ENCODE data around the gene GART. TPM values are rescaled to one million over a fixed set of nuclear protein-coding genes. Genes with fewer than 3 reads are reported as not detected.

GART gene
- total RNA-seq, 4 donors from 2014 or later: 23.9 to 123 (median 68.5) TPM

- no peak for DNase-seq
- in situ Hi-C loops (cut with MboI; ENCODE audit: low pct_ligation_motif_present in 1 of 4, low pct_unique_long_range_greater_than_20kb in 1 of 4, low sequenced_read_pairs in 3 of 4) (no loop called here), intact Hi-C loops (cut with DNase I; ENCODE audit: low total_unique reads) (no loop called here)
- no peak overlapping the region for H3K27ac ChIP-seq
- H3K9me3 ChIP-seq: no peaks in the 10 kb centered on the region
- 67 to 86% methylated on average over 1 of the region's 1 CpG for WGBS, 2 donors (ENCODE audit: low coverage in 1 of 2)
- peaks cover 0 to 40% (median 9%) of the 10 kb centered on the region in 4 donors for H3K36me3 ChIP-seq
- TF ChIP-seq EP300 (IDR thresholded peaks at IDR 0.05; ENCODE audit: low read depth) (no peak), POLR2A (IDR thresholded peaks at IDR 0.05) (no peak), POLR2AphosphoS5 (IDR thresholded peaks at IDR 0.05) (no peak), CTCF (IDR thresholded peaks at IDR 0.05) (no peak)
- no peaks in the 10 kb centered on the region for H3K27me3 ChIP-seq
- H3K4me3 ChIP-seq: no peak overlapping the region
- H3K4me1 ChIP-seq: no peaks in the 10 kb centered on the region
These were observed 19.0 kb downstream of the GART start for GRCh38 chr21:33522953-33523349.

- Histone ChIP-seq H3K4me3 (no peak overlapping the region), H3K27me3 (no peaks in the 10 kb centered on the region), H3K4me1 (no peaks in the 10 kb centered on the region), H3K36me3 (peaks cover 0 to 39% (median 9%) of the 10 kb centered on the region in 4 donors), H3K9me3 (no peaks in the 10 kb centered on the region), H3K27ac (no peak overlapping the region)
- intact Hi-C loops (cut with DNase I; ENCODE audit: low total_unique reads): no loop called here
- no peak for DNase-seq
- 77 to 85% methylated on average over 5 of the region's 5 CpGs for WGBS, 2 donors (ENCODE audit: low coverage in 1 of 2)
- in situ Hi-C loops (cut with MboI; ENCODE audit: low pct_ligation_motif_present in 1 of 4, low pct_unique_long_range_greater_than_20kb in 1 of 4, low sequenced_read_pairs in 3 of 4): no loop called here
- TF ChIP-seq EP300 (IDR thresholded peaks at IDR 0.05; ENCODE audit: low read depth) (no peak), POLR2A (IDR thresholded peaks at IDR 0.05) (no peak), POLR2AphosphoS5 (IDR thresholded peaks at IDR 0.05) (no peak), CTCF (IDR thresholded peaks at IDR 0.05) (no peak)
These were observed 19.5 kb downstream of the GART start for GRCh38 chr21:33522297-33522952.

GRCh38 chr21:33518899-33519298 lies 23.0 kb downstream of the GART start:
- DNase-seq: no peak

GRCh38 chr21:33514229-33514628 lies 27.7 kb downstream of the GART start:
- no peaks in the 10 kb centered on the region for H3K9me3 ChIP-seq
- TF ChIP-seq EP300 (IDR thresholded peaks at IDR 0.05; ENCODE audit: low read depth) (no peak), POLR2A (IDR thresholded peaks at IDR 0.05) (no peak), POLR2AphosphoS5 (IDR thresholded peaks at IDR 0.05) (no peak), CTCF (IDR thresholded peaks at IDR 0.05) (no peak)
- H3K4me3 ChIP-seq: no peak overlapping the region
- intact Hi-C loops (cut with DNase I; ENCODE audit: low total_unique reads) (no loop called here), in situ Hi-C loops (cut with MboI; ENCODE audit: low pct_ligation_motif_present in 1 of 4, low pct_unique_long_range_greater_than_20kb in 1 of 4, low sequenced_read_pairs in 3 of 4) (no loop called here)
- no peaks in the 10 kb centered on the region for H3K27me3 ChIP-seq
- H3K27ac ChIP-seq: no peak overlapping the region
- WGBS, 2 donors (ENCODE audit: low coverage in 1 of 2): 73 to 85% methylated on average over 2 of the region's 2 CpGs
- no peaks in the 10 kb centered on the region for H3K4me1 ChIP-seq
- DNase-seq: no peak
- peaks cover 0 to 73% (median 20%) of the 10 kb centered on the region in 4 donors for H3K36me3 ChIP-seq

More at GRCh38 chr21:33518899-33519298, 23.0 kb downstream of the GART start:
- no peaks in the 10 kb centered on the region for H3K27me3 ChIP-seq
- in situ Hi-C loops (cut with MboI; ENCODE audit: low pct_ligation_motif_present in 1 of 4, low pct_unique_long_range_greater_than_20kb in 1 of 4, low sequenced_read_pairs in 3 of 4): no loop called here
- TF ChIP-seq POLR2AphosphoS5 (IDR thresholded peaks at IDR 0.05) (no peak), POLR2A (IDR thresholded peaks at IDR 0.05) (no peak), CTCF (IDR thresholded peaks at IDR 0.05) (no peak), EP300 (IDR thresholded peaks at IDR 0.05; ENCODE audit: low read depth) (no peak)
- no peaks in the 10 kb centered on the region for H3K9me3 ChIP-seq
- 95 to 100% methylated on average over 4 of the region's 4 CpGs for WGBS, 2 donors (ENCODE audit: low coverage in 1 of 2)
- intact Hi-C loops (cut with DNase I; ENCODE audit: low total_unique reads): no loop called here
- no peaks in the 10 kb centered on the region for H3K4me1 ChIP-seq
- no peak overlapping the region for H3K4me3 ChIP-seq
- peaks cover 0 to 60% (median 15%) of the 10 kb centered on the region in 4 donors for H3K36me3 ChIP-seq
- H3K27ac ChIP-seq: no peak overlapping the region

Data from transverse colon (tissue), 4 donors.